ENCODE data around the gene FAM131A. TPM values are rescaled to one million over a fixed set of nuclear protein-coding genes. Genes with fewer than 3 reads are reported as not detected.

The FAM131A gene
- polyA plus RNA-seq, 1 donor from 2014 or later: 141 TPM

GRCh38 chr3:184383033-184383740 lies 45.8 kb downstream of the FAM131A start:
- peaks cover 37% of the 10 kb centered on the region for H3K27me3 ChIP-seq (ENCODE audit: insufficient read depth, low read depth, low read length)
- no peak overlapping the region for H3K4me2 ChIP-seq (ENCODE audit: low read length)
- H3K9ac ChIP-seq (ENCODE audit: low read length): no peak overlapping the region
- H3K27ac ChIP-seq (ENCODE audit: low read length): no peak overlapping the region
- H3K9me2 ChIP-seq (ENCODE audit: insufficient read depth, low read length): no peaks in the 10 kb centered on the region
- no peak overlapping the region for H2AFZ ChIP-seq (ENCODE audit: low read depth, low read length)
- no peak overlapping the region for H3K4me3 ChIP-seq (ENCODE audit: low read length)
- TF ChIP-seq REST (IDR thresholded peaks at IDR 0.05; ENCODE audit: borderline replicate concordance) (no peak), MXI1 (conservative IDR thresholded peaks at IDR 0.05; ENCODE audit: poor library complexity, severe bottlenecking) (no peak), EP300 (conservative IDR thresholded peaks at IDR 0.05; ENCODE audit: poor library complexity, severe bottlenecking) (no peak), TAF1 (IDR thresholded peaks at IDR 0.05; ENCODE audit: low read depth) (no peak), EZH2 (IDR thresholded peaks at IDR 0.05; ENCODE audit: borderline replicate concordance, insufficient read depth, low read length, poor library complexity, severe bottlenecking) (no peak), SMC3 (conservative IDR thresholded peaks at IDR 0.05; ENCODE audit: poor library complexity) (no peak), RAD21 (conservative IDR thresholded peaks at IDR 0.05) (no peak), POLR2AphosphoS5 (IDR thresholded peaks at IDR 0.05) (no peak), CTCF (IDR thresholded peaks at IDR 0.05; ENCODE audit: poor library complexity, severe bottlenecking) (no peak)
- H3F3A ChIP-seq (ENCODE audit: insufficient read depth, low read length, poor library complexity, severe bottlenecking): no peaks in the 10 kb centered on the region
- no peaks in the 10 kb centered on the region for H3K9me3 ChIP-seq (ENCODE audit: low read length)
- H3K36me3 ChIP-seq (ENCODE audit: insufficient read depth, low read length): no peaks in the 10 kb centered on the region
- H3K79me2 ChIP-seq (replicated peaks; ENCODE audit: insufficient read depth, low read length): no peaks in the 10 kb centered on the region
- H4K20me1 ChIP-seq (ENCODE audit: insufficient read depth): no peaks in the 10 kb centered on the region

GRCh38 chr3:184384342-184384741 lies 46.9 kb downstream of the FAM131A start:
- H3K4me3 ChIP-seq (ENCODE audit: low read length): no peak overlapping the region
- no peak overlapping the region for H2AFZ ChIP-seq (ENCODE audit: low read depth, low read length)
- H3K9me3 ChIP-seq (ENCODE audit: low read length): no peaks in the 10 kb centered on the region
- no peak overlapping the region for H3K9ac ChIP-seq (ENCODE audit: low read length)
- H3K27me3 ChIP-seq (ENCODE audit: insufficient read depth, low read depth, low read length): peaks cover 28% of the 10 kb centered on the region
- H3F3A ChIP-seq (ENCODE audit: insufficient read depth, low read length, poor library complexity, severe bottlenecking): no peaks in the 10 kb centered on the region
- no peak overlapping the region for H3K27ac ChIP-seq (ENCODE audit: low read length)
- no peaks in the 10 kb centered on the region for H3K79me2 ChIP-seq (replicated peaks; ENCODE audit: insufficient read depth, low read length)
- no peaks in the 10 kb centered on the region for H4K20me1 ChIP-seq (ENCODE audit: insufficient read depth)
- no peak for TF ChIP-seq EP300 (conservative IDR thresholded peaks at IDR 0.05; ENCODE audit: poor library complexity, severe bottlenecking)
- TF ChIP-seq CTCF (IDR thresholded peaks at IDR 0.05; ENCODE audit: poor library complexity, severe bottlenecking): no peak
- TF ChIP-seq TAF1 (IDR thresholded peaks at IDR 0.05; ENCODE audit: low read depth): no peak
- no peak for TF ChIP-seq RAD21 (conservative IDR thresholded peaks at IDR 0.05)
- no peak for TF ChIP-seq MXI1 (conservative IDR thresholded peaks at IDR 0.05; ENCODE audit: poor library complexity, severe bottlenecking)
- TF ChIP-seq SMC3 (conservative IDR thresholded peaks at IDR 0.05; ENCODE audit: poor library complexity): no peak
- no peak for TF ChIP-seq EZH2 (IDR thresholded peaks at IDR 0.05; ENCODE audit: borderline replicate concordance, insufficient read depth, low read length, poor library complexity, severe bottlenecking)
- no peak for TF ChIP-seq REST (IDR thresholded peaks at IDR 0.05; ENCODE audit: borderline replicate concordance)
- TF ChIP-seq POLR2AphosphoS5 (IDR thresholded peaks at IDR 0.05): no peak
- no peaks in the 10 kb centered on the region for H3K9me2 ChIP-seq (ENCODE audit: insufficient read depth, low read length)
- no peaks in the 10 kb centered on the region for H3K36me3 ChIP-seq (ENCODE audit: insufficient read depth, low read length)
- no peak overlapping the region for H3K4me2 ChIP-seq (ENCODE audit: low read length)

Data from neural cell (in vitro differentiated cells).